Mucosa of descending colon (tissue), 3 donors: ENCODE measurements around the gene NUAK1. TPM values are rescaled to one million over a fixed set of nuclear protein-coding genes. Genes with fewer than 3 reads are reported as not detected.

Source experiments
- ATAC-seq: fragments of 200-7000 bp; cut with Tn5 transposase; one replicate; pipeline ENCODE4 v1.9.1; 2020; ENCODE audit warnings: mild to moderate bottlenecking, moderate library complexity
- DNase-seq, 3 donors: peaks; one replicate each; pipeline ENCODE4 v3.0.0-alpha.2; 2020
- H3K36me3 ChIP-seq: fragments of 200-600 bp; one replicate; pipeline ENCODE4 v1.8.0; 2021; ENCODE audit warnings: low read depth, mild to moderate bottlenecking
- H3K4me1 ChIP-seq: fragments of 200-600 bp; one replicate; pipeline ENCODE4 v1.8.0; 2021; ENCODE audit warnings: low read depth, mild to moderate bottlenecking
- H3K4me3 ChIP-seq: fragments of 200-600 bp; one replicate; pipeline ENCODE4 v1.8.0; 2021; ENCODE audit warnings: mild to moderate bottlenecking
- H3K9me3 ChIP-seq: fragments of 200-600 bp; one replicate; pipeline ENCODE4 v1.8.0; 2021; ENCODE audit warnings: mild to moderate bottlenecking
- intact Hi-C, 2 donors: fragments of 100-400 bp; cut with DNase I in 1 of 2; cut with micrococcal nuclease in 1 of 2; formaldehyde crosslinking; loops; one replicate each; pipeline versions ENCODE4 v1.11.0 to v1.11.1; 2022; cut with DNase I, micrococcal nuclease
- total RNA-seq, 3 donors: library from RNA; stranded (reverse); fragmentation: NEBNext Ultra II Directional in 2 of 3; extraction: Animal tissue kit (Norgen Biotek cat#: 25700) in 2 of 3; gene quantifications; one replicate each; pipeline versions ENCODE4 v1.2.1 to v1.2.4, GENCODE V29; 2021 to 2023
- TF ChIP-seq, protein P1 (sequence below): fragments of 200-600 bp; IDR thresholded peaks from one replicate; pipeline ENCODE4 v1.8.0; 2022; ENCODE audit warnings: antibody characterized with exemption, mild to moderate bottlenecking
- donor health status: DM: no; HTN: no; CAD: no; lungs with moderate emphysema.
- donor health status: DM: no; HTN: no; CAD: no.
- donor health status: DM: no; HTN: yes; CAD: no.

NUAK1 gene
- total RNA-seq, 3 donors from 2014 or later, result 4.9 to 6.8 (median 5.4) TPM

DNA sequence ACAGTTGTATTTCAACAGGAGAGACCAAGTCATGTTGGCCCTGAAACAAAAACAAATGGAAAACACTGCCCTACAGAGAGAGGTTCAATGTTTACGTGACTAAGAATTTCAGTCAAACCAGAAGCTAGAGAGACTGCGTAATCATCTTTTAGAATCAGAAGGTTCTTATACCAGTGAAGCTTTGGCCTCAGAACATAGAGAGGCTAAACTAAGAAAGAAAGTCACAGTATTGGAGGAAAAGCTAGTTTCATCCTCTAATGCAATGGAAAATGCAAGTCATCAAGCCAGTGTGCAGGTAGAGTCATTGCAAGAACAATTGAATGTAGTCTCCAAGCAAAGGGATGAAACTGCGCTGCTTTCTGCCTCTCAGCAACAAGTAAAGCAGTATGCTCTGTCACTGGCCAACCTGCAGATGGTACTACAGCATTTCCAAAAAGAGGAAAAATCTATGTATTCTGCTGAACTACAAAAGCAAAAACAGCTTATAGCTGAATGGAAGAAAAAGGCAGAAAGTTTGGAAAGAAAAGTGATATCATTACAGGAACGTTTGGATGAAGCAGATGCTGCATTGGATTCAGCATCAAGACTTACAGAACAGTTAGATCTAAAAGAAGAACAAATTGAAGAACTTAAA lies 32.5 kb upstream of the NUAK1 start:
- TF ChIP-seq, protein P1, sequence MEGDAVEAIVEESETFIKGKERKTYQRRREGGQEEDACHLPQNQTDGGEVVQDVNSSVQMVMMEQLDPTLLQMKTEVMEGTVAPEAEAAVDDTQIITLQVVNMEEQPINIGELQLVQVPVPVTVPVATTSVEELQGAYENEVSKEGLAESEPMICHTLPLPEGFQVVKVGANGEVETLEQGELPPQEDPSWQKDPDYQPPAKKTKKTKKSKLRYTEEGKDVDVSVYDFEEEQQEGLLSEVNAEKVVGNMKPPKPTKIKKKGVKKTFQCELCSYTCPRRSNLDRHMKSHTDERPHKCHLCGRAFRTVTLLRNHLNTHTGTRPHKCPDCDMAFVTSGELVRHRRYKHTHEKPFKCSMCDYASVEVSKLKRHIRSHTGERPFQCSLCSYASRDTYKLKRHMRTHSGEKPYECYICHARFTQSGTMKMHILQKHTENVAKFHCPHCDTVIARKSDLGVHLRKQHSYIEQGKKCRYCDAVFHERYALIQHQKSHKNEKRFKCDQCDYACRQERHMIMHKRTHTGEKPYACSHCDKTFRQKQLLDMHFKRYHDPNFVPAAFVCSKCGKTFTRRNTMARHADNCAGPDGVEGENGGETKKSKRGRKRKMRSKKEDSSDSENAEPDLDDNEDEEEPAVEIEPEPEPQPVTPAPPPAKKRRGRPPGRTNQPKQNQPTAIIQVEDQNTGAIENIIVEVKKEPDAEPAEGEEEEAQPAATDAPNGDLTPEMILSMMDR, result no peak
- DNase-seq, result no peak
- intact Hi-C loops, result no loop called here
- H3K4me3 ChIP-seq, result no peak overlapping the region
- no peaks in the 10 kb centered on the region for H3K9me3 ChIP-seq
- ATAC-seq, result no peak
- H3K36me3 ChIP-seq, result no peaks in the 10 kb centered on the region
- no peaks in the 10 kb centered on the region for H3K4me1 ChIP-seq

DNA sequence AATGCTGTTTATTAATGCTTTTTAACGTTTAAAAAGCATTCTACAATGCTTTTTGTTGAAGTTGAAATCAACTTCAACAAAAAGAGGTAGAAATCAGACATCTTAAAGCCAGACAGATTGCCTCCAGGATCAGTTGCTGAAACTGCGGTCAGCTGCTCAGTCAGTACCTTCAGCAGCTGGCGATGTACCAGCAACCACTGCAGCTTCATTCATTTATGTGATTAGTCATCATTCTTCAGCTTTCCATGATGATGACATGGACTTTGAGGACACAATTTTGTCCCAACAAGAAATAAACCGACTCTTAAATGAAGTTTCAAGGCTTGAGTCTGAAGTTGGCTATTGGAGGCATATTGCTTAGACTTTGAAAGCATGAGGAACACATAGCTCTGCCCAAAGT lies 31.5 kb upstream of the NUAK1 start:
- TF ChIP-seq, protein P1, result no peak
- no peaks in the 10 kb centered on the region for H3K9me3 ChIP-seq
- intact Hi-C loops, result no loop called here
- no peak for DNase-seq
- no peak for ATAC-seq
- H3K36me3 ChIP-seq, result no peaks in the 10 kb centered on the region
- H3K4me3 ChIP-seq, result no peak overlapping the region
- no peaks in the 10 kb centered on the region for H3K4me1 ChIP-seq

DNA sequence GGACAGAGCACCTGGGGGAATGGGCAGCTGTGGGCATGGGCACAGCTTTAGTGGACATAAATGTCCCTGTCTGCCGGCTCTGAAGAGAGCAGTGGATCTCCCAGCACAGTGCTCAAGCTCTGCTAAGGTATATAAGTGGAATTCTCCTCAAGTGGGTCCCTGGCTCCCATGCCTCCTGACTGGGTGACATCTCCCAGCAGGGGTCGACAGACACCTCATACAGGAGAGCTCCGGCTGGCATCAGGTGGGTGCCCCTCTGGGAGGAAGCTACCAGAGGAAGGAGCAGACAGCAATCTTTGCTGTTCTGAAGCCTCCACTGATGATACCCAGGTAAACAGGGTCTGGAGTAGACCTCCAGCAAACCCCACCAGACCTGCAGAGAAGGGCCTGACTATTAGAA lies 25.0 kb upstream of the NUAK1 start:
- Histone ChIP-seq H3K9me3 (no peaks in the 10 kb centered on the region), H3K4me1 (no peaks in the 10 kb centered on the region), H3K4me3 (no peak overlapping the region), H3K36me3 (no peaks in the 10 kb centered on the region)
- intact Hi-C loops, result no loop called here
- ATAC-seq (no peak), DNase-seq (no peak)
- TF ChIP-seq, protein P1, result no peak

DNA sequence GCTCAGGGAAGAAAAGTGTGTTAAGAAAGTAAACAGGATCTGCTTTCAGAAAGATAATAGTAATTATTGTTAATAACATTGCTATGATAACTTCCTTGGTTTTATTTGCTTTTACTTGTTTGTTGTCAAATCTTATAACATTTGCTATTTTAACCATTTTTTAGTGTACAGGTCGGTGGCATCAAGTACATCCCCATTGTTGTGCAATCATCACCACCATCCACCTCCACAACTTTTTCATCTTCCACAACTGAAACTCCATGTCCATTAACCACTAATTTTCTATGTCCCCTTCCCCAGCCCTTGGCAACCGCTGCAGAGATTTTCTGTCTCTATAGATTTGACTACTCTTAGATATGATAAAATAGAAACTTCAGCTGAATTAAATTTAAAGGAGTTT lies 22.7 kb upstream of the NUAK1 start:
- ATAC-seq (no peak), DNase-seq (no peak)
- TF ChIP-seq, protein P1, result no peak
- intact Hi-C loops, result no loop called here
- Histone ChIP-seq H3K9me3 (no peaks in the 10 kb centered on the region), H3K4me3 (no peak overlapping the region), H3K36me3 (no peaks in the 10 kb centered on the region), H3K4me1 (no peaks in the 10 kb centered on the region)

DNA sequence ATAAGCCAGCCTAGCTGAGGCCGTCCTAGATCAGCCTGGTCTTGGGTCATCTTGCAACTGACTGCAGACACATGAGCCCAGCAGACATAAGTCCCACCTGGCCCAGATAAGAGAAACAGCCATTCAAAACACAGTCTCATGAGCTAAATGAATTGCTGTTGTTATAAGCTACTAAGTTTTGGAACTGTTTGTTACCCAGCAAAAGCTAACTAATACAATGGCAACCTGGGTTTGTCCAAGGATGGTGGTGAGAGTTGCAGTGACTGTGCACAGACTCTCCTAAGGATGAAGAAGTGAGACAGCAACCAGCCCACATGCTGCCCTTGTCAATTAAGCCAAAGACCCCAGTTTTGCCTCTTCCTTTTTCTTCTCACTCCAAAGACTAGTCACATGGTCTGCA lies 22.2 kb upstream of the NUAK1 start:
- ATAC-seq, result no peak
- Histone ChIP-seq H3K36me3 (no peaks in the 10 kb centered on the region), H3K9me3 (no peaks in the 10 kb centered on the region), H3K4me1 (no peaks in the 10 kb centered on the region), H3K4me3 (no peak overlapping the region)
- intact Hi-C loops, result no loop called here
- TF ChIP-seq, protein P1, result no peak
- DNase-seq, result no peak

DNA sequence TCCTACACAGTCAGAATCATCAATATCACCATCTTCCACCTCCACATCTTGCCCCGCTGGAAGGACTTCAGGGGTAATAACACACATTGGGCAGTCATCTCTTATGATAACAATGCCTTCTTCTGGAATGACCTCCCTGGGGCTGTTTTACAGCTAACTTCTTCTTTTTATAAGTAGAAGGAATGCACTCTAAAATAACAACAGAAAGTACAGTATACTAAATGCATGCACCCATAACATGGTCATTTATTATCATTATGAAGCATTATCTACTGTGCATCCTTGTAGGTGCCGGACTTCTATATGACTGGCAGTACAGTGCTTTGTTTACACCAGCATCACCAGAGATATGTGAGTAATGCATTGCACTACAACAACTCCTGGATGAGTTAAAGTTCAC lies 19.0 kb upstream of the NUAK1 start:
- Histone ChIP-seq H3K36me3 (no peaks in the 10 kb centered on the region), H3K9me3 (no peaks in the 10 kb centered on the region), H3K4me1 (no peaks in the 10 kb centered on the region), H3K4me3 (no peak overlapping the region)
- DNase-seq, result no peak
- intact Hi-C loops, result no loop called here
- no peak for ATAC-seq
- TF ChIP-seq, protein P1, result no peak
